SU-DHL-6 (cell line): ENCODE results near the gene VSIG8.

Source experiments
- CTCF ChIP-seq: fragments of 200-600 bp; sonication (generic); IDR thresholded peaks from one replicate; pipeline ENCODE4 v1.5.1; 2017; ENCODE audit warnings: antibody characterized with exemption, mild to moderate bottlenecking, low read length, moderate library complexity; ENCODE audit not compliant: insufficient read depth, poor library complexity, severe bottlenecking
- EZH2phosphoT487 ChIP-seq: fragments of 200-600 bp; sonication (generic), shearing (Covaris generic); conservative IDR thresholded peaks from 2 replicates; pipeline ENCODE4 v1.6.1; 2018; ENCODE audit warnings: mild to moderate bottlenecking, antibody characterized with exemption, low read length, moderate library complexity, mixed read lengths

GRCh38 chr1:159880430-159880829, 18.0 kb upstream of the VSIG8 start:
- TF ChIP-seq CTCF, result no peak
- TF ChIP-seq EZH2phosphoT487, result no peak
